Right hindlimb (tissue), 1 donor: ENCODE data around the gene FGD5.

ENCODE experiments used
- DNase-seq: peaks from one replicate; pipeline ENCODE4 v3.0.0-alpha.2; 2018

Gene FGD5

GRCh38 chr3:14789640-14790285 is 29.0 kb upstream of the FGD5 start:
- DNase-seq = no peak

GRCh38 chr3:14791343-14791945 is 27.3 kb upstream of the FGD5 start:
- DNase-seq = peak; percentile 77

GRCh38 chr3:14792691-14793121 is 26.1 kb upstream of the FGD5 start:
- DNase-seq = no peak

GRCh38 chr3:14793126-14793857 is 25.5 kb upstream of the FGD5 start:
- DNase-seq = peak; percentile 52

GRCh38 chr3:14793858-14794234 is 24.9 kb upstream of the FGD5 start:
- no peak for DNase-seq

- DNase-seq = no peak
Observed at GRCh38 chr3:14794435-14794834, 24.3 kb upstream of the FGD5 start.

GRCh38 chr3:14795996-14796395 is 22.8 kb upstream of the FGD5 start:
- no peak for DNase-seq

- no peak for DNase-seq
Observed at GRCh38 chr3:14796403-14797077, 22.2 kb upstream of the FGD5 start.

- no peak for DNase-seq
Observed at GRCh38 chr3:14797731-14798130, 21.0 kb upstream of the FGD5 start.

- DNase-seq = no peak
Observed at GRCh38 chr3:14798231-14798630, 20.5 kb upstream of the FGD5 start.

- DNase-seq = no peak
Observed at GRCh38 chr3:14799146-14799545, 19.6 kb upstream of the FGD5 start.

- no peak for DNase-seq
Observed at GRCh38 chr3:14801031-14801430, 17.7 kb upstream of the FGD5 start.

GRCh38 chr3:14801668-14802380 is 16.9 kb upstream of the FGD5 start:
- DNase-seq = no peak

GRCh38 chr3:14802381-14802731 is 16.4 kb upstream of the FGD5 start:
- DNase-seq = no peak

GRCh38 chr3:14803101-14803980 is 15.4 kb upstream of the FGD5 start:
- DNase-seq = no peak

- DNase-seq = no peak
Observed at GRCh38 chr3:14803981-14804834, 14.6 kb upstream of the FGD5 start.

- no peak for DNase-seq
Observed at GRCh38 chr3:14804835-14805780, 13.7 kb upstream of the FGD5 start.

GRCh38 chr3:14805961-14806537 is 12.7 kb upstream of the FGD5 start:
- DNase-seq = no peak

- no peak for DNase-seq
Observed at GRCh38 chr3:14806641-14807263, 12.0 kb upstream of the FGD5 start.
